GM21367 (cell line): Measurements from ENCODE around the gene PNN.
"Not testable (repeated sequence)": the region's sequence is repeated elsewhere in the genome, so short reads cannot be mapped to it uniquely, and the experiment has no call there.

Experiments used
- ATAC-seq: cut with Tn5 transposase; IDR thresholded peaks from one replicate; pipeline ENCODE4 v1.9.1; 2021; ENCODE audit not compliant: unreplicated experiment

PNN gene

DNA sequence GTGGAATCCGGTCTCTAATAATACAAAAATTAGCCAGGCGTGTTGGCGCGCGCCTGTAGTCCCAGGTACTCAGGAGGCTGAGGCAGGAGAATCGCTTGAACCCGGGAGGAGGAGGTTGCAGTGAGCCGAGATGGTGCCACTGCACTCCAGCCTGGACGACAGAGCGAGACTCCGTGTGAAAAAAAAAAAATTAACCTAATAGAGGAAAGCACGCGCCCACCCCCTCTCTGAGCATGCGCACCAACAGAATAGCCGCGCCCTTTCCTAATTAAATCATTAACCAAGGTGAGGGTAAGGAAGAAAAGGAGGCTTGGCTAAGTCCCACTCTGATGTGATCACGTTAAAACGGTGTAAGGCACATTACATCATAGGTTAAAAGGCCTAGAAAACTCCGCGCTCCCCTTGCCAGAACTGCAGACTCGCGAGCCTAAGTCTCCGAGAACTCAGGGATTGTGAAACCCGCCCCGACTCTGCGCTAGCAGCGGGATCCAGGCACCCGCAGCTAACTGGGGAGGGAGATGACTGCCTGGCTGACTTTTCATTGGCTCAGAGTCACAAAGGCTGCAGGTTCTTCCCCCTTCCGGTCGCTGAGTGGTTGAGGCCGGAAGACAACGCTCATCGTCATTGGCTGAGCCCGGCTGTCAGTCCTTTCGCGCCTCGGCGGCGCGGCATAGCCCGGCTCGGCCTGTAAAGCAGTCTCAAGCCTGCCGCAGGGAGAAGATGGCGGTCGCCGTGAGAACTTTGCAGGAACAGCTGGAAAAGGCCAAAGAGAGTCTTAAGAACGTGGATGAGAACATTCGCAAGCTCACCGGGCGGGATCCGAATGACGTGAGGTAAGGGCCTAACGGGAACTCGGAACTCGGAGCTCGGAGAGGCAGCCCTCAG lies at the start of gene PNN:
Gene PNN, plus strand, starts transcription at position 695 of the 885 bp plus-strand sequence. Its CDS starts 26 bp downstream, at position 721.
- ATAC-seq, result peak; percentile 94

DNA sequence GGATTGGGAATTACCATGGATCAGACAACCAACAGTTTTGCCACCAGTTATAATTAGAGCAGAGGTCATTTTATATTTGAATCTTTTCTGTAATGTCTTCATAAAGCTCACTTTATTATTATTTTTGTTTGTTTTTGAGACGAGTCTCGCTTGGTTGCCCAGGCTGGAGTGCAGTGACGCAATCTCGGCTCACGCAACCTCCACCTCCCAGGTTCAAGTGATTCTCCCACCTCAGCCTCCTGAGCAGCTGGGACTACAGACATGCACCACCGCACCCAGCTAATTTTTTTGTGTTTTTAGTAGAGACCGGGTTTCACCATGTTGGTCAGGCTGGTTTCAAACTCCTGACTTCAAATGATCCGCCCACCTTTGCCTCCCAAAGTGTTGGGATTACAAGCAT lies 37.2 kb upstream of the PNN start:
- not testable (repeated sequence) for ATAC-seq

DNA sequence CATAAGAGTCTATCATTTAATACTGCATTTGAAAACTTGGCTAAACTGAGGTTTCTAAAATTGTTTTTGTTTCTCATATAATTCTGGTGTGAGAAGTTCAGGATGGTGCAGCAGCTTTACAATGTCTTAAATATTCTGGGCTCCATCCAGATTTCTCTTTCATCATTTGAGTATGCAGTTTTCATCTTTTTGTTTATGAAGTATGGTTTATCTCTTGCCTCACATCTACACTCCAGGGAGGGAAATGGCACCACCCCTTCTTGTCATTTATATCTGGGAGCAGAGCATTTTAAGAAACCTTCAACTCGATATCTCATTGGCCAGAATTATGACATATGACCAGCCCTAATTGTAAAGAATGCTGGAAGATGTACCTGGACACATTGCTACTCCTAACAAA lies 36.6 kb upstream of the PNN start:
- no peak for ATAC-seq

DNA sequence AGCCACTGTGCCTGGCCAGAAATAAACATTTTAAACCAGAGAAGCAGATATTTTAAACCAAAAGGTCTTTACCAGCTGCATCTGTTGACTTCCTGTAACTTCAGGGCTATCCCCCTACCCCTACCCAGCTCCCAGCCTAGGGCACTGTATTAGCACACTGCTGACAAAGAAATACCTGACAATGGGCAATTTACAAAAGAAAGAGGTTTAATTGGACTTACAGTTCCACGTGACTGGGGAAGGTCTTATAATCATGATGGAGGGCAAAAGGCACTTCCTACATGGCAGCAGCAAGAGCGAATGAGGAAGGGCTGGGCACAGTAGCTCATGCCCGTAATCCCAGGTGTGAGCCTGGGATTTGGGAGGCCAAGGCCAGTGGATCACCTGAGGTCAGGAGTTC lies 34.9 kb upstream of the PNN start:
- no peak for ATAC-seq

DNA sequence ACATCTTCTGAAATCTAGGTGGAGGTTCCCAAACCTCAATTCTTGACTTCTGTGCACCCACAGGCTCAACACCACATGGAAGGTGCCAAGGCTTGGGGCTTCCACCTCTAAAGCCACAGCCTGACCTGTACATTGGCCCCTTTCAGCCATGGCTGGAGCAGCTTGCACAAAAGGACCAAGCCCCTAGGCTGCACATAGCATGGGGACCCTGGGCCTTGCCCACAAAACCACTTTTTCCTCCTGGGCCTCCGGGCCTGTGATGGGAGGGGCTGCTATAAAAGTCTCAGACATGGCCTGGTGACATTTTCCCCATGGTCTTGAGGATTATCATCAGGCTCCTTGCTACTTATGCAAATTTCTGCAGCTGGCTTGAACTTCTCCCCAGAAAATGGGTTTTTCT lies 33.4 kb upstream of the PNN start:
- ATAC-seq, result not testable (repeated sequence)

DNA sequence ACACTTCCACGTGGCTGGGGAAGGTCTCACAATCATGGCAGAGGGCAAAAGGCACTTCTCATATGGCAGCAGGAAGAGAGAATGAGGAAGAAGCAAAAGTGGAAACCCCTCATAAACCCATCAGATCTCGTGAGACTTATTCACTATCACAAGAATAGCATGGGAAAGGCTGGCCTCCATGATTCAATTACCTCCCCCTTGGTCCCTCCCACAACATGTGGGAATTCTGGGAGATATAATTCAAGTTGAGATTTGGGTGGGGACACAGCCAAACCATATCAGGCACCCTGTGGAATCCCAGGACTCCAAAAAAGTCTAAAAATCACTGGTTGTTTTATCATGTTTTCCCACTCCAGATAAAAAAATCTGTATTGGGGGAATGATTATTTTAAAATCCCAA lies 31.8 kb upstream of the PNN start:
- not testable (repeated sequence) for ATAC-seq

DNA sequence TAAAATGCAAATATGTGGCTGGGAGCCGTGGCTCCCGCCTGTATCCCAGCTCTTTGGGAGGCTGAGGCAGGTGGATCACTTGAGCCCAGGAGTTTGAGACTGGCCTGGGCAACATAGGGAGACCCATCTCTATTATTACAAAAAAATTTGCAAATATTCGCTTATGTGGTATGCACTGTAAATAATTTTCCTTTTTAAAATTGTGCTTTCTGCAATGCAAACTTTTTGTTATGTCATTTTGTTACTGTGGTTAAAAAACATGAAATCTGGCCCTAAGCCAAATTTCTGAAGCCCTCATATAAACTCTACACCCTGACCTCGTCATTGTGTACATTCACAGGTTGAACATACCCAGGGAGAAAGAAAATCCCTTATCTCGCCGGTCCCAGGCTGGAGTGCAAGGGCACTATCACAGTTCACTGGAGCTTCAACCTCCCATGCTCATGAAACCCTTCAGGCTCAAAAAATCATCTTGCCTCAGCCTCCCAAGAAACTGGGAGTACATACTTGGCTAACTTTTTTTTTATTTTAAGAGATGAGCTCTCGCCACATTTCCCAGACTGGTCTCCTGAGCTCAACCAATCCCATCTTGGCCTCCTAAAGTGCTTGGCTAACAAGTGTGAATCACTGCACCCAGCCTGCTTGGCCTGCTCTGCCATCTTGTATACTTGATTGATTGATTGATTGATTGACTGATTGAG lies 29.6 kb upstream of the PNN start:
- no peak for ATAC-seq

DNA sequence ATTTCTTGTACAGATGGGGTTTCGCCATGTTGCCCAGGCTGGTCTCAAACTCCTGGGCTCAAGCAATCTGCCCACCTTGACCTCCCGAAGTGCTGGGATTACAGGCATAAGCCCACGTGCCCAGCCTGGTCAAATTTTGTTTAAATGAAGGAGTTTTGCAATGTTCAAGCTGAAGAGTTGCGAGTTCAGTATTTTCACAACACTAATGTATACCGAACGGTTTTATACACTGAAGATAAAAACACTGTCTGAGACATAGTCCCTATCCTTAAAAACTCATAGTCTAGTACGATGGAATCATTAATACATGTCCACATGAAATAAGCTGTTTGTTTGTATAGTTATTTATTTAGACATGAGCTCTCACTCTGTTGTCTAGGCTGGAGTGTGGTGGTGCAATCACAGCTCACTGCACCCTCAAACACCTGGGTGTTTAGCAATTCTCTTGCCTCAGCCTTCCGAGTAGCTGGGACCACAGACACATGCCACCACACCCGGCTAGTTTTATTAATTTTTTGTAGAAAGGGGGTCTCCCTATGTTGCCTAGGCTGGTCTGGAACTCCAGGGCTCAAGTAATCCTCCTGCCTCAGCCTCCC lies 20.4 kb upstream of the PNN start:
- no peak for ATAC-seq

DNA sequence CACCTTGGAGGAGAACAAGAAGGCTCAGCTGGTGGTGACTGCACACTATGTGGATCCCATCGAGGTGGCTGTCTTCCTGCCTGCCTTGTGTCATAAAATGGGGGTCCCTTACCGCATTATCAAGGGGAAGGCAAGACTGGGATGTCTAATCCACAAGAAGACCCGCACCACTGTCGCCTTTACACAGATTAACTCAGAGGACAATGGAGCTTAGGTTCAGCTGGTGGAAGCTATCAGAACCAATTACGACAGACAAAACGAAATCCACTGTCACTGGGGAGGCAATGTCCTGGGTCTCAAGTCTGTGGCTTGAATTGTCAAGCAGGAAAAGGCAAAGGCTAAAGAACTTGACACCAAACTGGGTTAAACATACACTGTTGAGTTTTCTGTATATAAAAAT lies 17.6 kb upstream of the PNN start:
- no peak for ATAC-seq

DNA sequence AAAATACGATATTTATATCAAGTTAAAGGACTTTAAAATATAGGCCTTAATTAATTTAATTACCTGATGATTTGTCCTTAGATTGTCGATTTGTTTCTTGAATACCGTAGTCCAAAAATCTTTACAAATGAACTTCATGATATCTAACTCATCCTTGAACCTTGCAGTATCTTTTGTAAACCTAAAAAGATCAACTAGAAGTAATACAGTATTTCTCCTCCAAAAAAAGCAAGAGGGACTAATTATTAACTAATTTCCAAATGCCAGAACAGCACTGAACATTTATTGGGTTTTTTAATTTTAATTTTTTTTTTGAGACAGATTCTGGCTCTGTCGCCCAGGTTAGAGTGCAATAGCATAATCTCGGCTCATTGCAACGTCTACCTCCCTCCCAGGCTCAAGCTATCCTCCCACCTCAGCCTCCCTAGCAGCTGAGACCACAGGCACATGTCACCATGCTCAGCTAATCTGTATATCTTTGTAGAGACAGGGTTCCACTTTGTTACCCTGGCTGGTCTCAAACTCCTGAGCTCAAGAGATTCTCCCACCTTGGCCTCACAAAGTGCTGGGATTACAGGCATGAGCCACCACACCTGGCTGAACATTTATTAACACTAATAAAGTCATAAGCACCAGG lies 16.7 kb upstream of the PNN start:
- no peak for ATAC-seq

DNA sequence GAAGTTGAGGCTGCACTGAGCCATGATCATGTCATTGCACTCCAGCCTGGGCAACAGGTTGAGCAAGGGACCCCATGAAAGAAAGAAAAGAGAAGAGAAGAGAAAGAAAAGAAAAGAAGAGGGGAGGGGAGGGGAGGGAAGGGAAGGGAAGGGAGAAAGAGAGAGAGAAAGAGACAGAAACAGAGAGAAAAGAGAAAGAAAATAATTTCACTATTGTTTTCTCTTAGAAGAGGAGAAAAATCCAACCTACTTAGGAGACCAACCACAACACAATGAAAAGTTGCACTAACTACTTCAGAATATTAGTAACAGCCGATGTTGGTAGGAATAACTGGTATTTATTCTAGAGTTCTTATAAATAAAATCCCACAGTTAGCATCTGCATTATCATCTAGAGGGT lies 14.6 kb upstream of the PNN start:
- ATAC-seq, result no peak

DNA sequence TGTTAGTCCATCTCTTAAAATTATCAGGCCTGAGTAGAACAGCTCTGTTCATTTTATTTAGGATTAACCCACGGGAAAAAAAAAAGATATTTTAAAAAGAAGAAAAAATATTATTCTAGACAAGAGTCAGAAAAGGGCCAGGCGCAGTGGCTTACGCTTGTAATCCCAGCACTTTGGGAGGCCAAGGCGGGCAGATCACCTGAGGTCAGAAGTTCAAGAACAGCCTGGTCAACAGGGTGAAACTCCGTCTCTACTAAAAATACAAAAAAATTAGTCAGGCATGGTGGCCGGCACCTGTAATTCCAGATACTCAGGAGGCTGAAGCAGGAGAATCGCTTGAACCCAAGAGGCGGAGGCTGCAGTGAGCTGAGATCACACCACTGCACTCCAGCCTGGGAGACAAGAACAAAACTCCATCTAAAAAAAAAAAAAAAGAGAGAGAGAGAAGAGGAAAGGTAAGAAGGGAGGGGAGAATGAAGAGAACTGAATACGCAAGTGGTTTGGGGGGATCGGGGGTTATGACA lies 7.2 kb upstream of the PNN start:
- not testable (repeated sequence) for ATAC-seq

DNA sequence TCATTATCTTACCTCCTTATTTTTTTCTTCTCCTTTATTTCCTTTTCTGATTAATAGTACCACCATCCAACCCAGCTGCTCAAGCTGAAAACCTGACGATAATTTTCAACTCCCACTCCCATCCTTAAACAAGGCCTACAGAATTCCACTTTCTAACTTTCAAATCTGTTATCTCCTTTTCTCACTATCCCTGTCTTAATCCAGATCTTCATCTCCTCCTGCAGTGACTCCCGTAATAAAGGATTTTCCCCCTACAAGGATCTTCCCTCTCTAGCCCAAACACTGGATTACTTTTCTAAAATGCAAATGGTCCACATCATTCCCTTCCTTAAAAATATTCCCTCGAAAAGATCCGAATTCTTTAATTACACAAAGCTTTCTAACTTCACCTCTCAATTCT lies 6.5 kb upstream of the PNN start:
- no peak for ATAC-seq

DNA sequence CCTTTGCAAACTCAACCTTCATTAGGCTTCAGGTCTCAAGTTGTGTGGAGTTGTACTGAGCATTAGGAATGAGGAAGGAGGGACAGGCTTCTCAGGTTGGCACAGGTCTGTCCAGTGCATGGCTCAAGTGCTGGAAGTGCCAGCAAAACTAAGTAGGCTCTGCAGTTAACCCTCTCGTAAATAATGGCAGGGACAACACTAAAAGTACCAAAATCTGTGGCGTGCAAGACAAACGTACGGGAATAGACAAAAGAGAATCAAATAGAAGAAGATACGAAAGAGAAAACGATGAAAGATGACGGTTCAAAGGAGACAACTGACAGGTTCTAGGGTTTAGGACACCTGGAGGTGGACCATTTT lies 5.5 kb upstream of the PNN start:
- no peak for ATAC-seq

DNA sequence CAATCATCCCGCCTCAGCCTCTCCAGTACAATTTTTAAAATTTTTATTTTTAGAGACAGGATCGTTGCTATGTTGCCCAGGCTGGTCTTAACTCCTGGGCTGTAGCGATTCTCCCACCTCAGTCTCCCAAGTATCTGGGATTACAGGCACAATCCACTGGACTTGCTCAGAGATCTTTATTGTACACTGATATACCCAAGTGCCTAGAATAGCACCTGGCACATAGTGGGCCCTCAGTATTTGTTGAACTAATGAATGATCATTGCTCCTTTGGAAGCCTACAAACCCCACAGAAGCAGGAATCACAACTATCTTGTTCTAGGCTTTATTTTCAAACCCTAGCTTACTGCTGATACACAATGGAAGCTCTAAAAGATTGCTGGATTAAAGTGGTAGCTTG lies 1.9 kb upstream of the PNN start:
- no peak for ATAC-seq

DNA sequence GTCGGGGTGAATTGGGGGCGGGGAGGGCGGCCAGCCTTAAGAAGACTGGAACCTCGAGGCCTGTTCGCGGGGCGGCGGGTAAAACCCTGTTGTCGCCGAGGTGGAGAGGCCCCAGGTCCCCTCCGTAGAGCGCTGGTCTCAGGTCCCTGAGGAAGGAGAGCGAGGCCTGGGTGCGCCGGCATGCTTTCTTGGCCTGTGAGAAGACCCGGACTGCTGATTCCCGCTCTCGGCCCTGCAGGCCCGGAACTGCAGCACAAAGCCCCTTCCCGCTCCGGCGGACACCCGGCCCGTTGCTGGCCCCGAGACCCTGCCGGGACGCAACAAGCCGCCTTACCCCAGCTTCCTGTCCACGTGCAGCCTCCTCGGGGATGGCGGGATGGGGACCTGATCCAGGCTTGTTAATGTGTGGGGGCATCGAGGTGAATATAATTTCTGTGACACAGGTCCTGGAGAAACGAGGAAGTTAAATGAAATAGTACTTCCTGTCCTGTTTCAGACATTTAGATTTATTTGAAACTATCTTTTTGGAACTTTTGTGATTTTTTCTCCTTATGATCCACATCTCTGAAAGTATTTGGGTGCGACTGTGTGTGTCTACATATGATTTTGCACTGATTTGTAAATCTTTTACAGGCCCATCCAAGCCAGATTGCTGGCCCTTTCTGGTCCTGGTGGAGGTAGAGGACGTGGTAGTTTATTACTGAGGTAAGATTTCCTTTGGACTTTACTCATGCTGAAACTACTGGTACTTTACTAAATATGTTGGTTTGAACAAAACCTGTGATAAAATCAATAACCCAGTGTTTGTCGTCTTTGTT lies 600 bp downstream of the PNN start:
- no peak for ATAC-seq

DNA sequence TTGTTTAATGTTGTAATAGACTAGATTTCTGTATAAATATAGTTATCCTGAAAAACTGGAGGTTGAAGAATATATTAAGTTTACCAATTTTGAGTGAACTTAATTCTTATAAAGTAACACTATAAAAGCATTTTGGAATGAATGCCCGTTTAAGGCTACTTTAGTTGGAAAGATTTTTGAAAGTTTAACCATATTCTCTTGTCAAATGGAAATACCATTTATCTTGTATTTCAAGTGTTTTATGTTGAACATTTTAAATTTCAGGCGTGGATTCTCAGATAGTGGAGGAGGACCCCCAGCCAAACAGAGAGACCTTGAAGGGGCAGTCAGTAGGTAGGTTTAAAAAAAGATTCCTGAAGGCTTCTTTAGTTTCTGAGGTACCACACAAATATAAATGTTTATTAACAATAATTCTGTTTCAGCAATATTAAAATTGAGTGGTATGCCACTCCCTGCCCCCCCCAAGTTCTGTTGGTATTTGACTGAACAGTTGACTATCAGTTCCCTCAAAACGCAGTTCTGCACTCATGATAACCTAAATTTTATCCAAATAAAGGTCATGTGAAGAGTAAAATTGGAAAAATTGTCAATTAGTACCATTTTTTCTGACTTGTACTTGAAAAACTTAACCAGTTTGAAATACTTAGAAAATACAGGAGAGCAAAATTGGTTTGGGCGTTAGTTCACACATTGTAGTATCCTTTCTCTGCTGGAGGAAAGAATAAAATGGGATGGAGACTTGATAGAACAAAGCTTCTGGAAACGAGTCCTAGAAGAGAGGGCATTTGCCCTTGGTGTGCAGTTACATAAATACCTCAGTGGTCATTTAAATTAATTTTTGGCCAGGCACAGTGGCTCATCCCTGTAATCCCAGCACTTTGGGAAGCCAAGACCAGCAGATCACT lies 1.5 kb downstream of the PNN start:
- ATAC-seq, result no peak

DNA sequence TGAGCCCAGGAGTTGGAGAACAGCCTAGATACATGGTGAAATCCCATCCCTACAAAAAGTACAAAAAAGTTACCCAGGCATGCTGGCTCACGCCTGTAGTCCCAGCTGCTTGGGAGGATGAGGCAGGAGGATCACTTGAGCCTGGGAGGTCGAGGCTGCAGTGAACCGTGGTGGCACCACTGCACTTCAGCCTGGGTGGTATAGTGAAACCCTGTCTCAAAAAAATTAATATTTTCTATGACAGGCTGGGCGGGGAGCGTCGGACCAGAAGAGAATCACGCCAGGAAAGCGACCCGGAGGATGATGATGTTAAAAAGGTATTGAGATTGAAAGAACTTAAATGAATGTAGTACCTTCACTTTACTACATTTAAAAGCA lies 2.1 kb downstream of the PNN start:
- ATAC-seq, result no peak

DNA sequence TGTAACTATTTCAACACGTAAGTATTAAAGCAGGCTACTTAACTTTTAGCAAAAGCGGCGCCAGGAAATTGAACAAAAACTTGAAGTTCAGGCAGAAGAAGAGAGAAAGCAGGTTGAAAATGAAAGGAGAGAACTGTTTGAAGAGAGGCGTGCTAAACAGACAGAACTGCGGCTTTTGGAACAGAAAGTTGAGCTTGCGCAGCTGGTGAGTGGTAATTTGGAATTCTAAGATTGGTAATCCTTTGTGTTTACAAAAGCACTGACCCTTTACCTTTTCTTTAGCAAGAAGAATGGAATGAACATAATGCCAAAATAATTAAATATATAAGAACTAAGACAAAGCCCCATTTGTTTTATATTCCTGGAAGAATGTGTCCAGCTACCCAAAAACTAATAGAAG lies 4.0 kb downstream of the PNN start:
- no peak for ATAC-seq

DNA sequence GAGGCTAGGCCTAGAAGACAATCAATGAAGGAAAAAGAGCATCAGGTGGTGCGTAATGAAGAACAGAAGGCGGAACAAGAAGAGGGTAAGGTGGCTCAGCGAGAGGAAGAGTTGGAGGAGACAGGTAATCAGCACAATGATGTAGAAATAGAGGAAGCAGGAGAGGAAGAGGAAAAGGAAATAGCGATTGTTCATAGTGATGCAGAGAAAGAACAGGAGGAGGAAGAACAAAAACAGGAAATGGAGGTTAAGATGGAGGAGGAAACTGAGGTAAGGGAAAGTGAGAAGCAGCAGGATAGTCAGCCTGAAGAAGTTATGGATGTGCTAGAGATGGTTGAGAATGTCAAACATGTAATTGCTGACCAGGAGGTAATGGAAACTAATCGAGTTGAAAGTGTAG lies 5.5 kb downstream of the PNN start:
- no peak for ATAC-seq
